GM06990 (cell line): ENCODE data around the gene MEF2D.

ENCODE experiments used
- DNase-seq: peaks from one replicate; pipeline ENCODE4 v3.0.0-alpha.2; 2011; ENCODE audit not compliant: insufficient read length; ENCODE audit errors: extremely low read depth
- H3K27me3 ChIP-seq: replicated peaks from 2 replicates; pipeline ENCODE4 v1.6.0; 2011; ENCODE audit warnings: low read length; ENCODE audit not compliant: control insufficient read depth, insufficient read depth
- H3K36me3 ChIP-seq: 2 replicates; pipeline ENCODE4 v1.5.1; 2011; ENCODE audit warnings: low read length; ENCODE audit not compliant: control insufficient read depth, insufficient read depth
- H3K4me3 ChIP-seq: replicated peaks from 2 replicates; pipeline ENCODE4 v1.5.1; 2011; ENCODE audit warnings: low read depth, mild to moderate bottlenecking, control low read depth, low read length
- TF ChIP-seq, protein P1 (sequence below): IDR thresholded peaks from 2 replicates; pipeline ENCODE4 v1.5.1; 2011; ENCODE audit warnings: low read length, control low read depth, mild to moderate bottlenecking, inconsistent platforms; ENCODE audit not compliant: insufficient read depth, poor library complexity, severe bottlenecking

Gene MEF2D

DNA sequence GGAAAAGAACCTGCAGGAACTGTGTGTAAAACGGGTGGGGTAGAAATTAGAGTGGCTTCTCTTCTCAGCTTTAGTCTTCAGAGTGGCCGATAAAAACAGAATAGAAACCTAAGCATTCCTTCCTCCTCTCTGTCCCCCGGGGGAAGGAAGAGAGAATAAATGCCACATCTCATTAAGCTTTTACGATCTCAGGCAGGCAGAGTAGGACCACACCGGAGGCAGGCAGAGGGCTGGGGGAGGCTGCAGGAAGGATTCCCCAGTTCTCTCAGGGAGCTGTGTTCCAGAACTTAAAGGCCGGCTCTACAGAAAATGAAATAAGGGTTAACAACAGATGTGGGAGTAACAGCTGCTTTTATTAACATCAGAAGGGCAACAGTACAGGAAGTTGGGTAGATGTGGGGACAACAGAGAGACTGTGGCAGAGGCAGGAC, 24.5 kb upstream of the MEF2D start:
- Histone ChIP-seq H3K27me3 (no peaks in the 10 kb centered on the region), H3K36me3 (peaks cover 4% of the 10 kb centered on the region), H3K4me3 (no peak overlapping the region)
- TF ChIP-seq, protein P1, sequence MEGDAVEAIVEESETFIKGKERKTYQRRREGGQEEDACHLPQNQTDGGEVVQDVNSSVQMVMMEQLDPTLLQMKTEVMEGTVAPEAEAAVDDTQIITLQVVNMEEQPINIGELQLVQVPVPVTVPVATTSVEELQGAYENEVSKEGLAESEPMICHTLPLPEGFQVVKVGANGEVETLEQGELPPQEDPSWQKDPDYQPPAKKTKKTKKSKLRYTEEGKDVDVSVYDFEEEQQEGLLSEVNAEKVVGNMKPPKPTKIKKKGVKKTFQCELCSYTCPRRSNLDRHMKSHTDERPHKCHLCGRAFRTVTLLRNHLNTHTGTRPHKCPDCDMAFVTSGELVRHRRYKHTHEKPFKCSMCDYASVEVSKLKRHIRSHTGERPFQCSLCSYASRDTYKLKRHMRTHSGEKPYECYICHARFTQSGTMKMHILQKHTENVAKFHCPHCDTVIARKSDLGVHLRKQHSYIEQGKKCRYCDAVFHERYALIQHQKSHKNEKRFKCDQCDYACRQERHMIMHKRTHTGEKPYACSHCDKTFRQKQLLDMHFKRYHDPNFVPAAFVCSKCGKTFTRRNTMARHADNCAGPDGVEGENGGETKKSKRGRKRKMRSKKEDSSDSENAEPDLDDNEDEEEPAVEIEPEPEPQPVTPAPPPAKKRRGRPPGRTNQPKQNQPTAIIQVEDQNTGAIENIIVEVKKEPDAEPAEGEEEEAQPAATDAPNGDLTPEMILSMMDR: no peak
- no peak for DNase-seq

GRCh38 chr1:156524481-156524869, 23.9 kb upstream of the MEF2D start:
- peaks cover 2% of the 10 kb centered on the region for H3K36me3 ChIP-seq
- no peak overlapping the region for H3K4me3 ChIP-seq
- TF ChIP-seq, protein P1: no peak
- peak; percentile 32 for DNase-seq
- H3K27me3 ChIP-seq: no peaks in the 10 kb centered on the region

GRCh38 chr1:156523801-156524480, 23.4 kb upstream of the MEF2D start:
- no peak overlapping the region for H3K4me3 ChIP-seq
- TF ChIP-seq, protein P1: no peak
- H3K36me3 ChIP-seq: peaks cover 2% of the 10 kb centered on the region
- no peaks in the 10 kb centered on the region for H3K27me3 ChIP-seq
- DNase-seq: no peak

- Histone ChIP-seq H3K4me3 (no peak overlapping the region), H3K27me3 (no peaks in the 10 kb centered on the region), H3K36me3 (no peaks in the 10 kb centered on the region; the same call in 1 of the 2 replicates)
- DNase-seq: no peak
- TF ChIP-seq, protein P1: no peak
Measured at GRCh38 chr1:156522443-156522970, 21.9 kb upstream of the MEF2D start.

DNA sequence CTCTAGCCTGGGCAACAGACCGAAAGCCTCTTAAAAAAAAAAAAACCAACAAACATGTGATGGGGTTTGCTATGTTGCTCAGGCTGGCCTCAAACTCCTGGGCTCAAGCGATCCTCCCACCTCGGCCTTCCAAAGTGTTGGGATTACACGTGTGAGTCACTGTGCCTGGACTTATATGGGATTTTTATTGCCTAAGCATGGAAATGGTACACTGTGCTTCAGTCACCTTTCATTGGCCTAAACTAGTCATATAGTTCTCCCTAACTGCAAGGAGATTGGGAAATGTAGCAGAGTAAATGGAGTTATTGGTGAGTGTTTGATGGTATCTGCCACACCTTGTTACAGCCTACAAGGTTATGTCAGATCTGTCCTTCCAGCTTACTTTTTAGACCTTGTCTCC, 17.2 kb upstream of the MEF2D start:
- TF ChIP-seq, protein P1: no peak
- H3K36me3 ChIP-seq: no peaks in the 10 kb centered on the region
- no peaks in the 10 kb centered on the region for H3K27me3 ChIP-seq
- H3K4me3 ChIP-seq: no peak overlapping the region
- DNase-seq: no peak
